ENCODE data around the gene BIN2. TPM values are rescaled to one million over a fixed set of nuclear protein-coding genes. Genes with fewer than 3 reads are reported as not detected.

Gene BIN2
- total and polyA plus RNA-seq, 2 of the 4 experiments (the other 2 are of a cell fraction): not detected

GRCh38 chr12:51307655-51308593 lies 16.1 kb downstream of the BIN2 start:
- Histone ChIP-seq H3K56ac (ENCODE audit: extremely low read depth, insufficient read depth, low read length) (no peak overlapping the region), H4K20me1 (ENCODE audit: insufficient read depth, low read length) (no peaks in the 10 kb centered on the region), H3K9me3 (ENCODE audit: control insufficient read depth, insufficient read depth, low read length) (no peaks in the 10 kb centered on the region), H3K27ac (ENCODE audit: insufficient read depth, low read length) (no peak overlapping the region), H2AK9ac (replicated peaks; ENCODE audit: low read depth, low read length, poor library complexity) (peak overlapping the region; percentile 60), H3K14ac (replicated peaks; ENCODE audit: low read depth, low read length) (no peak overlapping the region), H3K4me2 (ENCODE audit: low read depth, low read length) (no peak overlapping the region; the same call in 1 of the 2 replicates), H2AFZ (replicated peaks; ENCODE audit: low read length, poor library complexity) (no peak overlapping the region), H3K4me1 (ENCODE audit: control insufficient read depth, insufficient read depth, low read length) (peaks cover 2% of the 10 kb centered on the region; the same call in 1 of the 2 replicates), H3K4me3 (ENCODE audit: insufficient read depth, low read depth, low read length) (no peak overlapping the region), H4K91ac (ENCODE audit: insufficient read depth, low read depth, low read length) (no peak overlapping the region), H3K18ac (ENCODE audit: low read depth, low read length) (no peak overlapping the region), H4K8ac (ENCODE audit: low read depth in 2 of 2, low read length in 2 of 2) (no peak overlapping the region), H2BK5ac (ENCODE audit: low read depth, low read length, poor library complexity, severe bottlenecking) (no peak overlapping the region), H4K5ac (ENCODE audit: low read depth, low read length) (no peak overlapping the region), H3K4ac (ENCODE audit: low read depth, low read length) (no peak overlapping the region), H3K23ac (ENCODE audit: low read depth, low read length) (0 out of 2 replicates have a peak overlapping the region, but pooled peaks have one; percentile 7), H2AK5ac (ENCODE audit: low read depth, low read length) (no peak overlapping the region), H2BK15ac (ENCODE audit: low read depth, low read length) (no peak overlapping the region), H3K36me3 (ENCODE audit: control insufficient read depth, insufficient read depth, low read length) (no peaks in the 10 kb centered on the region), H3K9ac (ENCODE audit: low read depth, low read length) (no peak overlapping the region), H2BK120ac (ENCODE audit: low read depth, low read length) (no peak overlapping the region), H3K9me1 (ENCODE audit: insufficient read depth, low read length) (0 out of 2 replicates have a peak, but pooled peaks cover 4% of the 10 kb centered on the region), H3K79me1 (ENCODE audit: low read depth in 1 of 2, low read length in 2 of 2) (no peaks in the 10 kb centered on the region), H2BK20ac (ENCODE audit: low read depth, low read length) (no peak overlapping the region), H3K27me3 (ENCODE audit: control insufficient read depth, insufficient read depth, low read length) (no peaks in the 10 kb centered on the region; the same call in 1 of the 2 replicates)
- DNase-seq (peak; percentile 87), ATAC-seq (ENCODE audit: low read depth) (peak; percentile 99)
- in situ Hi-C loops (cut with MboI; ENCODE audit: low sequenced_read_pairs): no loop called here
- WGBS, 2 experiments (ENCODE audit: extremely low coverage in 2 of 2, insufficient read length in 1 of 2): 40% methylated on average over 1 of the region's 6 CpGs; no CpG with 5 or more reads in 1 of the 2 experiments
- no TSS peak for BruUV-seq (replicated peaks)
- TF ChIP-seq RAD21 (IDR thresholded peaks at IDR 0.05; ENCODE audit: low read length): no peak
- TF ChIP-seq MXI1 (IDR thresholded peaks at IDR 0.05; ENCODE audit: borderline replicate concordance, low read depth, low read length): no peak
- TF ChIP-seq FOS (IDR thresholded peaks at IDR 0.05; ENCODE audit: low read depth, low read length): peak; percentile 30; the same call in 1 of the 2 replicates
- no peak for TF ChIP-seq MAZ (IDR thresholded peaks at IDR 0.05; ENCODE audit: borderline replicate concordance, low read depth, low read length)
- TF ChIP-seq ELK1 (IDR thresholded peaks at IDR 0.05; ENCODE audit: borderline replicate concordance, low read depth, low read length): no peak
- CTCF ChIA-PET: no interaction called here
- POLR2A ChIA-PET (ENCODE audit: unreplicated experiment): no interaction called here
- intact Hi-C loops (cut with micrococcal nuclease): no loop called here
- dilution Hi-C loops (cut with HindIII; ENCODE audit: low sequenced_read_pairs, unreplicated experiment): no loop called here

All from IMR-90 (cell line).